GM19467 (cell line): ENCODE data around the gene CAPN8.

Experiments used
- ATAC-seq: cut with Tn5 transposase; IDR thresholded peaks from one replicate; pipeline ENCODE4 v1.9.1; 2021; ENCODE audit warnings: mild to moderate bottlenecking, moderate library complexity; ENCODE audit not compliant: unreplicated experiment

Gene CAPN8

GRCh38 chr1:223702735-223703667 lies 37.5 kb upstream of the CAPN8 start:
- no peak for ATAC-seq

DNA sequence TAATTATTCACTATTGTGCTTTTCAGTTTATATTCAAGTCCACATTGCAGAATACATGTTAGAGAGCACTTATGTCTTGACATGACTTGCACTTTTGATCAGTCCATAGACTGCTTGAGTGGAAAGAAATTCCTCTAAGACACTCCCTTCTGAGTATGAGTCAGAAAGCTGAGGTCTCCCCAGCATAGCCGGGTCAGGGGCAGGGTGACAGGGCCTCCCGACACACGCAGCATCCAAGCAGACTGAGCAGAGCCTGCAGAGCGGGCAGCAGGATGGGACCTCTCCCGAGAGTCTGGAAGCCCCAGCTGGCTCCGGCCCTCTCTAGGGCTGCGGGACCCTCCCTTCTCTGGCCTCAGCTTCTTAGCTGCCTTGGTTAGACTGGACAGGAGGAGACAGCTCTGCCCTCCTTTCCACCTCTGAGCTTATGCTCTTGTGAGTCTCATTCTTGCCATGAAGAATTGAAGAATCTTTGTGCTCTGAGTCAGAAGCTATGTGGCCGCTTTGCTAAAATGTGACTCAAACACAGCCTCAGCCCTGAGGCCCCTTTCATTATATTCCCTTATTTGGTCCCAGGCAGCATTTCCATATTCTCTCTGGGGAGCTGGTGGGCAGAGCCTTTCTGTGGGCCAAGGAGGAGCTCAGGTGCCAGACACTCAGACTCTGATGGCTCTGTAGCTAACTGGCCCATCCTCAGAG lies 35.6 kb upstream of the CAPN8 start:
- no peak for ATAC-seq

GRCh38 chr1:223700388-223700918 lies 35.0 kb upstream of the CAPN8 start:
- ATAC-seq: no peak

GRCh38 chr1:223695941-223696340 lies 30.4 kb upstream of the CAPN8 start:
- no peak for ATAC-seq

DNA sequence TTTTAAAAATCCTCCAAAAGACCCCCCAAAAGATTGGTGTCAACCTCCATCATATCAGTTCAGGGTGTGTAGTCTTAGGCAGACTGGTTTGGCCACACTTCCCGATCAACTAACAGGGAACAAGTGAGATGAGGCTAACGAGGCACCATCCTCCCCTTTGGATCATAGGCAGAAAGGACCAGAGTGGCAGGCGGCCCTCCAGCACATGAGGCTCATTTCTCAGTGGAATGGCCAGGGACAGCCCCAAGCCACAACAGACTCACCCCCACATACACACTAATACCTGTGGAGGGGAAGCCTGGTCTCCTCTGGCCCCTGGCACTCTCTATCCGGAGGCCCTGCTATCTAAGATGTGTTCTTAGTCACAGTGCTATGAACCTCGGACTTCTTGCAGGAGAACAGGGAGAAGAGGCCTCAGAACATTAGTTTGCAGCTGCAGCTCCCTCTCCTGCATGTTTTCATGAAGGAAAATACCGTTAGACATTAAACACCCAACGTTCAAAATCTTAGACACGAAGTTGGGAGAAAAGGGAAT lies 29.6 kb upstream of the CAPN8 start:
- ATAC-seq: no peak

GRCh38 chr1:223691121-223691520 lies 25.6 kb upstream of the CAPN8 start:
- no peak for ATAC-seq

DNA sequence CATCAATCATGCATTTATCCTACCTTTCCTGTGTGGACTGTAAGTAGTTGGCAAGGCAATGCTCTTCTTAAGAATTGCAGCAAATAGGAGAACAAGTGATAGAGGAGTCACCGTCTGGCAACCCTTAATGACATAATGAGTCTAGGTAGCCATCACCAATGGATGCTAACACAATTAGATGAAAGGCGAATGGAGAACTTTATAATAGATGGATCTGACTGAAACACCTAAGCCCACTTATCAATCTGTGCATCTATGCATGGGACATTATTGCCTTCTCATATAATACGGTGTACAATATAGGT lies 18.9 kb upstream of the CAPN8 start:
- ATAC-seq: no peak

DNA sequence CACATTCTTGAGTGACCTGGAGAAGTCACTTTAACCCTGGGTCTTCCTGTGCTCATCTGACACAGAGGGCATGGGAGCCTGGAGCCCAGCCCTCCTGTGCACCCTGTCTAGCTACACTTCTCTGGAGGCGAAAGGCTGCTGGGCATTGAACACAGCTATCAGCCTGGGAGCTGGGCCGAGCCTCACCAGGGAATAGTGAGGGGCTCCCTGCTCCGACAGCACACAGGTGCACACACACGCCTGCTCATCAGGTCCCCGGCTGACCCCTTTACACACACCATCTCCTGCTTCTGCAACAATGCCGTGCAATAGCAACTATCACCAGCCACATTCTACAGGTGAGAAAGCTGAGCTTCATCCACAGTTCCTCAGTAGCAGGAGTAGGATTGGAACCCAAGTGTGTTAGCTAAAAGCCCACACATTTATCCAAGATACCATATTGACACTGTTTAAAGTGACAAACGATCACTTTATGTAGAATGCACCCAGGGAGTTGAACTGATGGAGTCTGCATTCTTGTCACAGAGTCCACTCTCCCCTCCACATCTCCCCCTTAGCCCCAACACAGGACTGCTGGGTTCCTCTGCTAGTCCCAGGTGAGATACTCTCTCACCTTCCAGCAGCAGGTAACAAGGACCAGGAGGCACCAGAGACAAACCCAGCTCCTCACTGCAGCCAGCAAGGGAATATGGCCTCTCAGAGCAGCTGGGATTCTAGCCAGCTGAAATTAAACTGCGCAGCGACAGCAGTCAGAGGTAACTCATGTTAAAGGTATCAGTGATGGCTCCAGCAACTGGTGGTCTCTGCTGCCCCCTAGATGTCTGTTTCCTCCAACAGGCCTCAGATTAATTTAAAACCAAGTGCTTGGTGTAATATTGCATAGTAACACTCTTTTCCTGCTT lies 18.3 kb upstream of the CAPN8 start:
- ATAC-seq: no peak

GRCh38 chr1:223682502-223682901 lies 17.0 kb upstream of the CAPN8 start:
- ATAC-seq: no peak

- ATAC-seq: no peak
Observed at GRCh38 chr1:223680188-223680587, 14.7 kb upstream of the CAPN8 start.

- ATAC-seq: no peak
Observed at GRCh38 chr1:223678841-223679240, 13.3 kb upstream of the CAPN8 start.

- ATAC-seq: no peak
Observed at GRCh38 chr1:223674119-223674890, 8.8 kb upstream of the CAPN8 start.

DNA sequence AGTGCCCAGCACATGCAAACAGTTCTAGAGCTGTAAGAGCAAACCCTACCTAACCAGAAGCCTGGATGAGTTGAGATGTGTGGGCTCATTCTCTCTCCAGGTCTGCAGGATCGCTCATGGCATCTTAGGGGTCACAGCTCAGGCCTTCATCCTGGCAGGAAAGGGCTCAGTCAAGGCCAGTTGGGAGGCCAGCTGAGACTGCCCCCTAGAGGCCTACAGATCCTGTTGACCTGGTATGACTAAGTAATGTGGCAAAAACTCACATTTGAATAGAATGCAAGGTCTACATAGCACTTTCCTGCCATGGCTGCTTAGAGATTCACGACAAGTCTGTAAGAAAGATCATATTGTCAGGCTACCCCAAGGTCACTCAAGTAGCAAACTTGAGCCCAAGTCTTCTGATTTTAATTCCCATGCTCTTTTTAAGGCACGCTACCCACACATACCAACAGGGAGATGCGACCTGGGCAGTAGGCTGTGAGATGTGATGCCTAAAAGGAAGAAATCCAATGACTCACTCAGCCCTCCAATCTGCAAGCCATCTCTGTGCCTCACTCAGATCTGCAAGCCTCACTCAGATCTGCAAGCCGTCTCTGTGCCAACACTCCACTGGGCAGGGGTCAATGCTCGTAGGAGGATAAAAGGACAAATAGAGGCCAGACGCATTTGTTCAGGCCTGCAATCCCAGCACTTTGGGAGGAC lies 5.1 kb upstream of the CAPN8 start:
- ATAC-seq: no peak

- no peak for ATAC-seq
Observed at GRCh38 chr1:223669003-223669795, 3.7 kb upstream of the CAPN8 start.

GRCh38 chr1:223667484-223668182 lies 2.1 kb upstream of the CAPN8 start:
- ATAC-seq: no peak

GRCh38 chr1:223664106-223664505 lies 1.4 kb downstream of the CAPN8 start:
- no peak for ATAC-seq

DNA sequence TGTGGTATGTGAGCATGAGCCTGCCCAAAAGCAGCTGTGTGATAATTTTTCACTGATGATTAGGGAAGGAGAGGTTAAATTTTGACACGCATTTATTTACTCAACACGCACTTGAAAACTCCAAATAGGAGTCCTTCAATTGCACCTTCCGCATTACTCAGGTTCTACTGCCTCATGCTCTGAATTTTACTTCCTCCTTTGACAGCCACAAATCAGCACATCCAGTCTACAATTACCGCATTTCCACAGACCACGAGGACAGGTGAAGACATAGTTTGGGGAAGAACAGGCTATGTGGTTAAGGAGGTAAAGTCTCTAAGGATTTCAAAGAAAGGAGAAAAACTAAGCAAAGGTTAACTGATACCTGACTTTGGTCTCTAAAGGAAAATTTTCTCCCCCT lies 2.6 kb downstream of the CAPN8 start:
- ATAC-seq: no peak

DNA sequence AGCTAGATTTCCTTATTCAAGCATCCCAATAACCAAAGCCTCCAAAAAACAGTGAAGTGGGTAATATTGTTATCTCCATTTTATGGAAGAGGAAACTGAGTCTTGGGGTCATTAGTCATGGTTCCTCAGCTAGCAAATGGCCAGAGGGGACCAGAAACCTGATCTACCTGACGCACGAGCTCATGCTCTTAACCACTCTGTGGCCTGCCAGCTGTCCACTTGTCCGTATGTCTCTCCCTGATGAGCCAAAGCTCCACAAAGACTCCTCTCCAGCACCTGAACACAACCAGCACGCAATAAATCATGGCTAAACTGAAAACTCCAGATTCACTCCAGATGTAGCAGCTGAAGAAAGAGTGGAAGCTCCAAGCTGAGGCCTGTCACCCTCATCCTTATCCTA lies 5.8 kb downstream of the CAPN8 start:
- ATAC-seq: no peak
